ENCODE measurements around the gene PCYT1A. TPM values are rescaled to one million over a fixed set of nuclear protein-coding genes. Genes with fewer than 3 reads are reported as not detected.
A peak's percentile ranks its signal among the peaks of the same experiment; 100 is the strongest.

PCYT1A gene
- total and polyA plus RNA-seq, 2 of the 13 experiments (the other 11 are each of a cell fraction or from before 2014, with no cell fraction given), result 26.4 to 45.3 TPM

- TF ChIP-seq PHF21A (CRISPR knock-in tag; IDR thresholded peaks at IDR 0.05) (no peak), ZNF512 (CRISPR knock-in tag; IDR thresholded peaks at IDR 0.05) (0 out of 2 replicates have a peak, but pooled peaks have one; percentile 75), HNF4A (CRISPR knock-in tag; IDR thresholded peaks at IDR 0.05) (0 out of 2 replicates have a peak, but pooled peaks have one; percentile 12), ZNF207 (IDR thresholded peaks at IDR 0.05; ENCODE audit: borderline replicate concordance) (no peak), GATAD1 (CRISPR knock-in tag; IDR thresholded peaks at IDR 0.05) (no peak), DMAP1 (CRISPR knock-in tag; IDR thresholded peaks at IDR 0.05) (no peak), POLR2AphosphoS5 (IDR thresholded peaks at IDR 0.05; ENCODE audit: low read depth, low read length) (no peak), KDM1A (CRISPR knock-in tag; IDR thresholded peaks at IDR 0.05) (0 out of 2 replicates have a peak, but pooled peaks have one; percentile 29), SMYD3 (CRISPR knock-in tag; IDR thresholded peaks at IDR 0.05) (no peak), RCOR2 (CRISPR knock-in tag; IDR thresholded peaks at IDR 0.05) (0 out of 2 replicates have a peak, but pooled peaks have one; percentile 17), CREM (IDR thresholded peaks at IDR 0.05) (no peak), CREM (CRISPR knock-in tag; IDR thresholded peaks at IDR 0.05) (no peak), TAF1 (CRISPR knock-in tag; IDR thresholded peaks at IDR 0.05) (no peak), ZNF746 (CRISPR knock-in tag; IDR thresholded peaks at IDR 0.05) (no peak), ZNF572 (CRISPR knock-in tag; IDR thresholded peaks at IDR 0.05) (0 out of 2 replicates have a peak, but pooled peaks have one; percentile 27), ZKSCAN8 (CRISPR knock-in tag; IDR thresholded peaks at IDR 0.05; ENCODE audit: borderline replicate concordance) (no peak), LCORL (IDR thresholded peaks at IDR 0.05) (no peak), LCORL (CRISPR knock-in tag; IDR thresholded peaks at IDR 0.05) (peak; percentile 47; the same call in 1 of the 2 replicates), ESRRA (CRISPR knock-in tag; IDR thresholded peaks at IDR 0.05; ENCODE audit: low read depth) (peak; percentile 63; the same call in 1 of the 2 replicates), RXRB (CRISPR knock-in tag; IDR thresholded peaks at IDR 0.05; ENCODE audit: borderline replicate concordance) (0 out of 2 replicates have a peak, but pooled peaks have one; percentile 11), ZNF550 (CRISPR knock-in tag; IDR thresholded peaks at IDR 0.05; ENCODE audit: borderline replicate concordance) (no peak), HHEX (CRISPR knock-in tag; IDR thresholded peaks at IDR 0.05) (no peak), PHF8 (CRISPR knock-in tag; IDR thresholded peaks at IDR 0.05) (no peak), ZNF784 (CRISPR knock-in tag; IDR thresholded peaks at IDR 0.05; ENCODE audit: borderline replicate concordance) (no peak), ZNF275 (CRISPR knock-in tag; IDR thresholded peaks at IDR 0.05; ENCODE audit: borderline replicate concordance) (no peak)
Measured at GRCh38 chr3:196210673-196211556, 76.6 kb downstream of the PCYT1A start, which contains the start of gene ZDHHC19 (continued).
